Endometrial microvascular endothelial cells (primary cell): ENCODE measurements around the gene MRO. TPM values are rescaled to one million over a fixed set of nuclear protein-coding genes. Genes with fewer than 3 reads are reported as not detected.
"Not testable (repeated sequence)": the region's sequence is repeated elsewhere in the genome, so short reads cannot be mapped to it uniquely, and the experiment has no call there.

Experiments
- in situ Hi-C: cut with HindIII; loops from 2 replicates; pipeline ENCODE4 v1.10.0; 2017; ENCODE audit warnings: low sequenced_read_pairs, low pct_unique_long_range_greater_than_20kb; ENCODE audit errors: inconsistent ontology term
- total RNA-seq: library from RNA; depleted of rRNA; stranded (reverse); fragments of >200 nt; gene quantifications from one replicate; pipeline ENCODE4 v1.2.3, GENCODE V29; 2015; ENCODE audit errors: inconsistent ontology term

Gene MRO
- total RNA-seq, 1 donor from 2014 or later, result not detected

- in situ Hi-C loops, result no loop called here
Observed at GRCh38 chr18:50839996-50840395, 20.2 kb upstream of the MRO start.

- in situ Hi-C loops, result no loop called here
Observed at GRCh38 chr18:50839341-50839740, 19.5 kb upstream of the MRO start.

- in situ Hi-C loops, result no loop called here
Observed at GRCh38 chr18:50836521-50836957, 16.7 kb upstream of the MRO start.

GRCh38 chr18:50833496-50833895 is 13.7 kb upstream of the MRO start:
- in situ Hi-C loops, result not testable (repeated sequence)

- in situ Hi-C loops, result no loop called here
Observed at GRCh38 chr18:50832754-50833153, 12.9 kb upstream of the MRO start.

- in situ Hi-C loops, result no loop called here
Observed at GRCh38 chr18:50830544-50830943, 10.7 kb upstream of the MRO start.

GRCh38 chr18:50829644-50830043 is 9.8 kb upstream of the MRO start:
- in situ Hi-C loops, result no loop called here

- in situ Hi-C loops, result no loop called here
Observed at GRCh38 chr18:50826027-50826426, 6.2 kb upstream of the MRO start.

- in situ Hi-C loops, result no loop called here
Observed at GRCh38 chr18:50825621-50826020, 5.8 kb upstream of the MRO start.

GRCh38 chr18:50822756-50823155 is 2.9 kb upstream of the MRO start:
- in situ Hi-C loops, result no loop called here

- in situ Hi-C loops, result no loop called here
Observed at GRCh38 chr18:50820901-50821520, 1.2 kb upstream of the MRO start.

- in situ Hi-C loops, result no loop called here
Observed at GRCh38 chr18:50819027-50819727, 639 bp downstream of the MRO start.

- in situ Hi-C loops, result no loop called here
Observed at GRCh38 chr18:50816419-50817166, 3.2 kb downstream of the MRO start.

- in situ Hi-C loops, result no loop called here
Observed at GRCh38 chr18:50814395-50814794, 5.4 kb downstream of the MRO start.

- in situ Hi-C loops, result no loop called here
Observed at GRCh38 chr18:50813353-50813752, 6.5 kb downstream of the MRO start.

GRCh38 chr18:50812834-50813233 is 7.0 kb downstream of the MRO start:
- in situ Hi-C loops, result no loop called here

GRCh38 chr18:50807176-50807575 is 12.6 kb downstream of the MRO start:
- in situ Hi-C loops, result no loop called here

- in situ Hi-C loops, result no loop called here
Observed at GRCh38 chr18:50806208-50806616, 13.6 kb downstream of the MRO start.

- in situ Hi-C loops, result no loop called here
Observed at GRCh38 chr18:50805732-50806131, 14.1 kb downstream of the MRO start.

- in situ Hi-C loops, result no loop called here
Observed at GRCh38 chr18:50803592-50803991, 16.2 kb downstream of the MRO start.
